HG03469 (cell line): ENCODE data around the gene THUMPD2.
"Not testable (repeated sequence)": the region's sequence is repeated elsewhere in the genome, so short reads cannot be mapped to it uniquely, and the experiment has no call there.

ENCODE experiments used
- ATAC-seq: cut with Tn5 transposase; IDR thresholded peaks from one replicate; pipeline ENCODE4 v1.9.1; 2021; ENCODE audit warnings: mild to moderate bottlenecking, moderate library complexity, moderate number of reproducible peaks; ENCODE audit not compliant: unreplicated experiment

The THUMPD2 gene

GRCh38 chr2:39778775-39779340 is at the start of gene THUMPD2:
Gene THUMPD2 (minus strand): TSS chr2:39779258. CDS start chr2:39779239, 19 bp downstream.
- ATAC-seq = peak; percentile 75

- no peak for ATAC-seq
Observed at GRCh38 chr2:39821871-39822270, 42.8 kb upstream of the THUMPD2 start.

GRCh38 chr2:39816845-39817244 is 37.8 kb upstream of the THUMPD2 start:
- no peak for ATAC-seq

- no peak for ATAC-seq
Observed at GRCh38 chr2:39816428-39816827, 37.4 kb upstream of the THUMPD2 start.

- no peak for ATAC-seq
Observed at GRCh38 chr2:39805936-39806608, 27.0 kb upstream of the THUMPD2 start.

- ATAC-seq = no peak
Observed at GRCh38 chr2:39803839-39804238, 24.8 kb upstream of the THUMPD2 start.

GRCh38 chr2:39800752-39801151 is 21.7 kb upstream of the THUMPD2 start:
- no peak for ATAC-seq

- no peak for ATAC-seq
Observed at GRCh38 chr2:39796134-39796533, 17.1 kb upstream of the THUMPD2 start.

GRCh38 chr2:39790216-39790818 is 11.3 kb upstream of the THUMPD2 start:
- ATAC-seq = not testable (repeated sequence)

GRCh38 chr2:39787950-39788349 is 8.9 kb upstream of the THUMPD2 start:
- no peak for ATAC-seq

- ATAC-seq = no peak
Observed at GRCh38 chr2:39786761-39787522, 7.9 kb upstream of the THUMPD2 start.

GRCh38 chr2:39782591-39782990 is 3.5 kb upstream of the THUMPD2 start:
- ATAC-seq = no peak

- ATAC-seq = no peak
Observed at GRCh38 chr2:39781697-39782096, 2.6 kb upstream of the THUMPD2 start.

- ATAC-seq = no peak
Observed at GRCh38 chr2:39780825-39781600, 2.0 kb upstream of the THUMPD2 start.

- no peak for ATAC-seq
Observed at GRCh38 chr2:39779927-39780326, 869 bp upstream of the THUMPD2 start.

- ATAC-seq = no peak
Observed at GRCh38 chr2:39779341-39779851, 338 bp upstream of the THUMPD2 start.

- no peak for ATAC-seq
Observed at GRCh38 chr2:39778233-39778632, 825 bp downstream of the THUMPD2 start.

- no peak for ATAC-seq
Observed at GRCh38 chr2:39772812-39773152, 6.3 kb downstream of the THUMPD2 start.

GRCh38 chr2:39772086-39772811 is 6.8 kb downstream of the THUMPD2 start:
- ATAC-seq = no peak

GRCh38 chr2:39762448-39762847 is 16.6 kb downstream of the THUMPD2 start:
- ATAC-seq = no peak
